H4 (cell line): Measurements from ENCODE around the gene AKR1C4. TPM values are rescaled to one million over a fixed set of nuclear protein-coding genes. Genes with fewer than 3 reads are reported as not detected.
"Not testable (repeated sequence)": the region's sequence is repeated elsewhere in the genome, so short reads cannot be mapped to it uniquely, and the experiment has no call there.

Experiments used
- DNase-seq: peaks from one replicate; pipeline ENCODE4 v3.0.0-alpha.2; 2015; ENCODE audit warnings: low spot score
- total RNA-seq: library from RNA; depleted of rRNA; stranded (reverse); fragments of >200 nt; shearing (Covaris generic); gene quantifications from 2 replicates; pipeline ENCODE4 v1.2.3, GENCODE V29; 2014

The AKR1C4 gene
- total RNA-seq, 1 experiment from 2014 or later: not detected

DNA sequence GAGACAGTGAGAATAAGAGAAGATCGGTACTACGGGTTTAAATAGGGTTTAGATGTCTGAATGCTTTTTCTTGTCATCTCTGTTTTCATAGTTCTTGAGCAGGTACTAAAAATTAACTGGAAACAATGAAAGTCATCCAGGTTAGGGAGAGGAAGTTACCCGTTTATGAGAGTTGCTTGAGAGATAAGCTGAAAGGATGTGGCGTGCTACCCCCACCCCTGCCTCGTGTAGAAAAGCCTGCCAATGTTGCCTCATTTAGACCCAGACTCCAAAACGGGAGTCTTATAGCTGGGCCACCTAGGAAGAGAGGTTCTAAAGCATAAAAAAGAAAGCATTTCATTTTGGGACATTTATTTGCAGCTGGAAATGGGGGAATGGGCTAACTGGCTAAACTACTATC, 10.2 kb downstream of the AKR1C4 start:
- DNase-seq: no peak

DNA sequence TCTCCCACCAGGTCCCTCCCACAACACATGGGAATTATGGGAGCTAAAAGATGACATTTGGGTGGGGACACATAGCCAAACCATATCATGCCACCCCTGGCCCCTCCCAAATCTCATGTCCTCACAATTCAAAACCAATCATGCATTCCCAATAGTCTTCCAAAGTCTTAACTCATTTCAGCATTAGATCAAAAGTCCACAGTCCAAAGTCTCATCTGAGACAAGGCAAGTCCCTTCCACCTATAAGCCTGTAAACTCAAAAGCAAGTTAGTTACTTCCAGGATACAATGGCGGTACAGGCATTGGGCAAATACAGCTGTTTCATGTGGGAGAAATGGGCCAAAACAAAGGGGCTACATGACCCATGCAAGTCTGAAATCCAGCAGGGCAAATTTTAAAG, 13.1 kb downstream of the AKR1C4 start:
- DNase-seq: not testable (repeated sequence)

DNA sequence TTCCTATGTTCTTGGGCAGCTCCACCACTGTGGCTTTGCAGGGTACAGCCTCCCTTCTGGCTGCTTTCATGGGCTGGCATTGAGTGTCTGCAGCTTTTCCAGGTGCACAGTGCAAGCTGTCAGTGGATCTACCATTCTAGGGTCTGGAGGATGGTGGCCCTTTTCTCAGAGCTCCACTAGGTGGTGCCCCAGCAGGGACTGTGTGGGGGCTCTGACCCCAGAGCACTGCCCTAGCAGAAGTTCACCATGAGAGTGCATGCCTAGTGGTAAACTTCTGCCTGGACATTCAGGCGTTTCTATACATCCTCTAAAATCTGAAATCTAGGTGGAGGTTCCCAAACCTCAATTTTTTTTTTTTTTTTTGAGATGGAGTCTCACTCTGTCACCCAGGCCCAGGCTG, 13.6 kb downstream of the AKR1C4 start:
- DNase-seq: not testable (repeated sequence)

DNA sequence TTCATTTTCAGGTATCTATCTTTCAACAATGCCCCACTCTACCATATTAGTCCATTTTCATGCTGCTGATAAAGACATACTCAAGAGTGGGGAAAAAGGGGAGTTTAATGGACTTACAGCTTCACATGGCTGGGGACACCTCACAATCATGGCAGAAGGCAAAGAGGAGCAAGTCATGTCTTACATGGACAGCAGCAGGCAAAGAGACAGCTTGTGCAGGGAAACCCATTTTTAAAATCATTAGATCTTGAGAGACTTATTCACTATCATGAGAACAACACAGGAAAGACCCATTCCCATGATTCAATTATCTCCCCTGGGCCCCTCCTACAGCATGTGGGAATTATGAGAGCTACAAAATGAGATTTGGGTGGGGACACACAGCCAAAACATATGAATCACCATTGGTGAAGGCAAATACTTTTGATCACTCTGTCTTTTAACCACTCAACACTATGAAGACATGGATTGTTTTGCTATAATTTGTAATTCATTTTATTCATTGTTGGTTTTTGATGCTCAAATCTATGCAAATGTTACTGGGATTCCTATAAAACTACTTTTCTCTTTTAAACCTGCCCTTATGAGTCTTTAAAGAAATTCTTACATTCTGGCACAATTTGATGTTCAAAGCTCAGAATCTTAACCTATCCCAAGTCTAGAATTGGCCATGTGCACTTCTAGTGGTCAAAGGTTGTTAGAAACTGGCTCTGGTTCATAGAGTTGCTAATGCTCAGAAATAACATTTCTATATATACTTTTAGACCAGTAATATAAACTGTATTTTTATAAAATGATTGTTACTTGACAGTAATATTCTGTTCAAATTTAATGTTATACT, 15.3 kb downstream of the AKR1C4 start:
- no peak for DNase-seq

DNA sequence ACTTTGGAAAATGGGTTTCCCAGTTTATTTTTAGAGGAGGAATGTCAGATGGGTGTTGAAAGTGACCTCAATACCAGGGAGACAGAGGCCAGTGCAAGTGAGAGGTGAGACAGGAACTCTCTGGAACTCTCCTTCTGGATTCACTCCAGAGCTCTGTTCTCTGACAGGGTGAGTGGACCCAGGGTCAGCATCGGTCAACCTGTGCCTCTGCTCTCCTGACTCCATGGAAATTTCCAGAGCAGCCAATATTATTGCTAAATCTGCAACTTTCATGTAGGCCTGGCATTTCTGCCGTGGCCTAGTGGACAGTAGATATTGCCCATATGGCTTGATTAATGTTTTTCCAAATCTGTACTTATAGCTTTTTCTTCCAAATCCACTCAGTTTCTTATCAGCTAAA, 20.2 kb downstream of the AKR1C4 start:
- DNase-seq: no peak

DNA sequence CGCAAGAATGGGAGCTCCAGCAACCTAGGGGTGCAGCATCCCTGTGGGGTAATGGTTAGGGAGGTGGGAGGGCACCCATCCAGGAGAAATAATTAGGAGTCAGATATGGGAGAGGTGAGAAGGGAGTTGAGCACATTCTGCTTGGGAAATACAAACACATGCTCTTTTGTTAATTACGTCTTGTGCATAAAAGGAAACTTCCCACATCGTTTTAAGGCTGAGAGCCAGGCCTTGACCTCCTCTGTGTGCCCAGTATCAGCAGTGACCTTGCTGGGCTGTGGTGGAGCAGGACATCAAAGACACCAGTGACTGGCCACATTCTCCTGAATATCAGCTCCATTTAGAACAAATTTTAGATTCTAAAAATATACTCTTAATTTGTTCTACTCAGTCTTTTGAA, 22.6 kb downstream of the AKR1C4 start:
- DNase-seq: no peak

DNA sequence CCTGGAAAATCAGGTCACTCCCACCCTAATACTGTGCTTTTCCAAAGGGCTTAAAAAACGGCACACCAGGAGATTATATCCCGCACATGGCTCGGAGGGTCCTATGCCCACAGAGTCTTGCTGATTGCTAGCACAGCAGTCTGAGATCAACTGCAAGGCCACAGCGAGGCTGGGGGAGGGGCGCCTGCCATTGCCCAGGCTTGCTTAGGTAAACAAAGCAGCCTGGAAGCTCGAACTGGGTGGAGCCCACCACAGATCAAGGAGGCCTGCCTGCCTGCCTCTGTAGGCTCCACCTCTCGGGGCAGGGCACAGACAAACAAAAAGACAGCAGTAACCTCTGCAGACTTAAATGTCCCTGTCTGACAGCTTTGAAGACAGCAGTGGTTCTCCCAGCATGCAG, 26.3 kb downstream of the AKR1C4 start:
- DNase-seq: not testable (repeated sequence)

DNA sequence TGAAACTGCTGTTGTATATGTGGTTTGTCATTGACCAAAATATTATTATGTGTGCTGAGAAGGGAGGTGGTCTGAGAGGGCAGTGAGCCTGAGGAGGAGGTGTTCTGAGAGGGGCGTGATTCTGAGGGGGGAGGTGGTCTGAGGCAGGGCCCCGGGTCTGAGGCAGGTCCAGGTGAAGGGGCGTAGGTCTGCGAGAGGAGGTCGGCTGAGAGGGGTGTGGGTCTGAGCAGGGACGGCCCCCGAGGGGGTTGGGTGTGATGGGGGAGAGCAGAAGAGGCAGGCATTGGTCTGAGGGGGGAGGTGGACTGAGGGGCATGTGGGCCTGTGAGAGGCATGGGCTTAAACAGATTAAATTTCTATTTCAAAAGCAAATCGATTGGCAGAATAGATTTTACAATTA, 32.4 kb downstream of the AKR1C4 start:
- DNase-seq: no peak

DNA sequence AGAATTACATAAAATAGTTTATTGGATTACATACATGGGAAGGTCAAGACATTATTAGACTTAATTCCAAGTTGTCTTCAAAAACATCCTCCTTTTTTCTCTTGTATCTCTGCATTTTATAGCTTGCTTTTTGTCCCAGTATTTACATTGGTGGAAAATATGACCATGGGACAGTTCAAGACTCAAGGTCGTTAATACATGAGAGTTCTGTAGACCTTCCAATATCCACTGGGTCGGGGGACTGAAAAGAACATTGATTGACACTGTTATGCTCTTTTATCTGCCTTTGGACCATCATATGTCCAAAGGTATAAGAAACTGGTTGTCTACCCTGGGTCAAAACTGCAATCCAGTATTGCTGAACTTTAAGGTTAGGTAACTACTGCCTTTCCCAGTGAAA, 36.7 kb downstream of the AKR1C4 start:
- DNase-seq: no peak

DNA sequence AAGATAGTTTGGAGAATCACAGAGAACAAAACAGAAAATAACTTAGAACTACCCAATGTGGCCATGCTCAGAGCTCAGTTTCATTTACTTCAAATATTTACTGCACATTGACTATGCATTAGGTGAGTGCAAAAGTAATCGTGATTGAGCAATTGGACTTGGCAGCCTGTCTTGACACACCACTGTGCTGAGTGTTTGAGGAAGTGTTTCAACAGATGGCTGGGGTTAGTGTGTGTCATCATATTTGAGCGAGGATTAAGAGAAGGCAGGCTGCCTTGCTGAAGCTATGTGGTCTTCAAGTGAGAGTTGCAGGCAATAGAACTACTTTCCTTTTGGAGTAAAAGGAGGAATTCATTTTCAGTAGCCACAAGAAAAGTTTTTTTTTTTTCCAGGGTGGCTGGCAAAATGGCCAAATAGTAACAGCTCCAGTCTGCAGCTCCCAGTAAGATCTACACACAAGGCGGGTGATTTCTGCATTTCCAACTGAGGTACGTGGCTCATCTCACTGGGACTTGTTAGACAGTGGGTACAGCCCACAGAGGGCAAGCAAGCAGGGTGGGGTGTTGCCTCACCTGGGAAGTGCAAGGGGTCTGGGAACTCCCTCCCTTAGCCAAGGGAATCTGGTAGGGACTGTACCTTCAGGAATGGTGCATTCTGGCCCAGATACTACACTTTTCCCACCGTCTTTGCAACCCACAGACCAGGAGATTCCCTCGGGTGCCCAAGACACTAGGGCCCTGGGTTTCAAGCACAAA, 37.6 kb downstream of the AKR1C4 start:
- peak; percentile 39 for DNase-seq

DNA sequence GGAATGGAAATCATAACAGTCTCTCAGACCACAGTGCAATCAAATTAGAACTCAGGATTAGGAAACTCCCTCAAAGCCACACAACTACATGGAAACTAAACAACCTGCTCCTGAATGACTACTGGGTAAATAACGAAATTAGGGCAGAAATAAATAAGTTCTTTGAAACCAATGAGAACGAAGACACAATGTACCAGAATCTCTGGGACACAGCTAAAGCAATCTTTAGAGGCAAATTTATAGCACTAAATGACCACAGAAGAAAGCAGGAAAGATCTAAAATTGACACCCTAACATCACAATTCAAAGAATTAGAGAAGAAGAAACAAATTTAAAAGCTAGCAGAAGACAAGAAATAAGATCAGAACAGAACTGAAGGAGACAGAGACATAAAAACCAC, 40.9 kb downstream of the AKR1C4 start:
- DNase-seq: not testable (repeated sequence)

DNA sequence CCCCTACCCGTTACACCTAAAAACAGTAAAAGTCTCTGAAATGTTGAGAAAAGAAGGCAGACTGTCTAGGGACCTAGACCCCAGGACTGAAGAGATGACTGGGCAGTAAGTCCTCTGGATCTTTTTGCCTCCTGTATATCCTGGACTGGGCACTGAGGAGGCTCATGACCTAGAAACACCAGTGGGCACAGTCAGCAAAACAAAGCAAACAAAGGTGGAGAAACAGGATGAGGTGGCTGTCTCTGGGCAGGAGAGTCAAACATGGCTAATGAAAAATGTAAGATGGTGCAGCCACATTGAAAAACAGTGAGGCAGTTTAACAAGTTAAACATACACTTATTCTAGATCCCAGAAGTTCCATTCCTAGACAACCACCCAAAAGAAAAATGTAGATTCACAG, 45.9 kb downstream of the AKR1C4 start:
- DNase-seq: no peak

DNA sequence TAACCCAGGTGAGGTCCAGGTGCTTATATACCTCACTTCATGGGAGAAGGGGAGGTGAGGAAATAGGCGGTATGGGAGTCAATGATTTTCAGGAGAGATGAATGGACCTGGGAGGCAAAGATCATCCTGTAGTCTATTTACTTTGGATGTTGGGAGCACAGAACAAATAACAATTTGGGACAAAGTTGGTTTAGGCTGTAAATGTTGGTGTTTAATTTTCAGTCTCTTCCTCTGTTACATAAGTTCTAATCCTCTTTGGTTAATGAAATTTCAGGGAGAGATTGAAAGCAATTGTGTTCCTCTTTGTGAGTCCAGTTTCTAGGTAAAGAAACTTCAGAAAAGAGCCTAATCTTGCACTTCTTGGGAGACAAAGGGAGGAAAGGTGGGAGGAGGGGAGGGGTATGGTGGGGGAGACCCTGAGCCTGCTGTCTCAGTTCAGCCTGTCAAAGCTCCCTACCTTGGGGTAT, 46.9 kb downstream of the AKR1C4 start:
- DNase-seq: no peak

DNA sequence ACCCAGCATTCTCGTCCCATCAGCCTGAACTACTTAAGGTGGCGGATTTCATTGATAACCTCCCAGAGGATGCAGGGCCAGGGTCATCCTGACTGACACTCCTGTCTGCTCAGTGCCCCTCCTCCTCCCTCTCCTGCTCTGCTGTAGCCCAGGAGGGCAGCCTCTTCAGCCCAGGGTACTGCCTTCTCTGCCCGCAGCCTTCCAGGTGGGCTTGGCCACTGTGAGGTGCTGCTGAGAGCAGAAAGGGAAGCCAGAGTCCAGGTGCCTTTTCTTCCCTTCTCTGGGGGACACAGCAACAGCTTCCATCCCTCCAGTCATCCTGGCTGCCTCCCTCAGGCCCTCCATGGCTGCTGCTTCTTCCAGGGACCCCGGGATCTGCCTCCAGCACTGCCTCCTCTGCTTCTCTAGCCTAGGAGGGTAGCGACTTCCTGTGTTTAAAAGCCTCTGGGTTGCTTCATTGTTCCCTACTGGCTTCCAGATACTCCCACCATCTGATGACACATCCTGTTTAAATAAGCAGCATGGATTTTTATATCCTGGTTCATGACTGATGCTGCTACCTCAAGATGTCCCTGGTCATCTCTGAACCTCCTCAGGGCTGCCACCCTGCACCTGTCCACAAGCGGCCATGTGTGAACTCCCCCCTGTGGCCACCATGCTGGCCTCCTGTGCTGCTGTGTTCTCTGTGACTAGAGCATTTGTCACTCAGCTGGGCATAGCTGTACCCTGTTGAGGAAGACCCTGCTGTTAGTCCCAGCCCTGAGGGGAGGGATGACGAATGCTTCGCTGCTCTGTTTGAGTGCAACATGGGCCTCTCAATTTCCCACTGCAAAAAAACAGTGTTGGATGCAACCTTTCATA, 55.8 kb downstream of the AKR1C4 start:
- DNase-seq: peak; percentile 3

DNA sequence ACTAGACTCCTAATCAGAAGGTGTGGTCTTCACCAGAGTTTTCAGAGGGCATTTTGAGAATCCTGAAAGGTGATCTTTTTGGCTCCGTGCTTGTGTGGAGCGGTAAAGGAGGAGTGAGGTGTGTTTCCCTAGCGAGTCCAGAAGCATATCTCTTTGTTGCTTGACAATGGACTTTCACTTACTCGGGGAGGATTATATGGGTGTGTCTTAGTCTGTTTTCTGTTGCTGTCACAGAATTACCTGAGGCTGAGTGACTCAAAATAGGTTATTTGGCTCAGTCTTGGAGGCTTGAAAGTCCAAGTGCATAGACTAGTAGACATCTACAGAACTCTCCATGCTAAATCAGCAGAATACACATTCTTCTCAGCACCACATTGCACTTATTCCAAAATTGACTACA, 57.9 kb downstream of the AKR1C4 start:
- no peak for DNase-seq

DNA sequence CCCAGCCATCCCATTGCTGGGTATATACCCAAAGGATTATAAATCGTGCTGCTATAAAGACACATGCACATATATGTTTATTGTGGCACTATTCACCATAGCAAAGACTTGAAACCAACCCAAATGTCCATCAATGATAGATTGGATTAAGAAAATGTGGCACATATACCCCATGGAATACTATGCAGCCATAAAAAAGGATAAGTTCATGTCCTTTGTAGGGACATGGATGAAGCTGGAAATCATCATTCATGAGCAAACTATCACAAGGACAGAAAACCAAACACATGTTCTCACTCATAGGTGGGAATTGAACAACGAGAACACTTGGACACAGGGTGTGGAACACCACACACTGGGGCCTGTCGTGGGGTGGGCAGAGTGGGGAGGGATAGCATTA, 61.1 kb downstream of the AKR1C4 start:
- DNase-seq: not testable (repeated sequence)

DNA sequence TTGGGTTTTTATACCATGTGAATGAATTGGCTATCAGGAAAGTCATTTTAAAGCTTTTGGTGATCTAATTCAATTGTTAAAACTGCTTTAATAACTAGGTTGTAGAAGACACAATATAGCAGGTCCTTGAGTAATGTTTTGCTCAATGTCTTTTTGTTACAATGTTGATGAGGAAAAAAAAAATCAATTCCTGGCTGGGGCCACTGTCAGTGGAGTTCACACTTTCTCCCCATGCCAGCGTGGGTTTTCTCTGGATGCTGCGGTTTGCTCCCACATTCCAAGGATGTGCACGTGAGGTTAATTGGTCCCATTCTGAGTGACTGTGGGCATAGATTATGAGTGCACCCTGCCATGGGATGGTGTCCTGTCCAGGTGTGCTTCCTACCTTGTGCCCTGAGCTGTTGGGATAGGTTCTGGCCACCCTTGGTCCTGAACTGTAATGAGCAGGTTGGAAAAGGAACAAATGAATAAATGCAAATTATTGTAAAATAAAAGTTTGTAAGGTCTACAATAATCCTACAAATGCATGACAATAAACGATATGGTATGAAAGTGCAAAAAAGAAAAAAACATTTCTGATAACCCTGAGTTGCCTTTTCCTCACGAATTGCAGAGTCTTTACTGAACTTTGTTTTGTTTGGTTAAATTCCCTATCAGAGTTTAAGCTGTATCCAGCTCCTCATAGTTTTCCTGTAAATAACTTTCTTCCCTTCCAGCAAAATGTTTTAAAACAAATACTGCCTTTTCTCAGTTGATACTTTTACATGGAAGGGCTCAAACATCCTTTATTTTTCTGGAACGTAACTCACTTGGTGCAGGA, 62.7 kb downstream of the AKR1C4 start:
- DNase-seq: no peak

DNA sequence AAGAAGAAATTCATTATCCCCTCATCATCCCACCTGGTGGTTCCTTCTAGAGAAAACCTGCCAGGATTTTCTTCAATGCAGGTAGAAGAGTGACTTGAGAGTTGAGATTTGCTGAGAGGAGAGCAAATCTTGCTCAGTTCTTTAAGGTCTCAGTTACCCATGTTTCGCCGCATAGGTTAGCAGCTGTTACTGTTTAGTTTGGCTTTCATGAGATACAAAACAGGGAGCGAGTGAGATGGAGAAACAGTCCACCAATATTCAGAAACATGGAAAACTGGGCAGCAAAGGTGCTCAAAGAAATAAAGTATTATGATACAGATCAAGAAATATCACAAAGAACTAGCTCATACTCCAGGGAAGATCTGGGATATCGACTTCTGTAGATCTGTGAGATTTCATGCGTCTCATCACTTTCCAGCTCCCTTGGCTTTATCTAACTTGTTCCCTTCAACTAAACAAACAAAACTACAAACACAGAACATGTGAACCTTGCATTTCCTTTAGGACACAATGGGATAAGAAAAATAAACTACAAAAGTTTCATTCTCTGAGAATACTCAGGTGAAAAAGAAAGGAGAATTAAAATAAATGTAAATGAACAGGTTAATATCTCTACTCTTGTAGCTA, 63.4 kb downstream of the AKR1C4 start:
- DNase-seq: no peak

DNA sequence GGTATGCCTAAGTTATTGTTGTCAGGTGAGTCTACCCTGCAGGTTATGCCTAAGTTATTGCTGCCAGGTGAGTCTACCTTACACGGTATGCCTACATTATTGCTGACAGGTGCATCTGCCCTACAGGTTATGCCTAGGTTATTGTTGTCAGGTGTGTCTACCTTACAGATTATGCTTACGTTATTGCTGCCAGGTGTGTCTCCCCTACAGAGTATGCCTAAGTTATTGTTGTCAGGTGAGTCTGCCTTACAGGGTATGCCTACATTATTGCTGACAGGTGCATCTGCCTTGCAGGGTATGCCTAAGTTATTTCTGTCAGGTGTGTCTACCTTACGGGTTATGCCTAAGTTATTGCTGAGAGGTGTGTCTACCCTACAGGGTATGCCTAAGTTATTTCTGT, 64.2 kb downstream of the AKR1C4 start:
- no peak for DNase-seq

DNA sequence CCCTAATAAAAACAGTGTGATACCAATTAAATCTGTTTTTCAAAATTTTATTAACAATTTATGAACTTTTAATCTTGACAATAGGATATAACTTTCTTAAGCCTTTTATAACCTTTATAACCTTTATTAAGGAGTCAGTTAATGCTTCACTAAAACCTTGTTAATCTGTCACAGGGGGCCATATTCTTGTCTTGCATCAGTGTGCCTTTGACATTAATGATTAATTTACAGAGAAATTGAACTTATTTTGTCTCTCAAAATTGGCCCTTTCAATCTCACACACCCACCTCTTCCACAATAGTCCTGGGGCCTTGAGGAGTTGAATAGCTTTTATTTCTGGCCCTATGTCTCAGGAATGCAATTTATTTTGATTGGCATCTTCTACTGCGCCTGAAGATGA, 68.5 kb downstream of the AKR1C4 start:
- DNase-seq: no peak

DNA sequence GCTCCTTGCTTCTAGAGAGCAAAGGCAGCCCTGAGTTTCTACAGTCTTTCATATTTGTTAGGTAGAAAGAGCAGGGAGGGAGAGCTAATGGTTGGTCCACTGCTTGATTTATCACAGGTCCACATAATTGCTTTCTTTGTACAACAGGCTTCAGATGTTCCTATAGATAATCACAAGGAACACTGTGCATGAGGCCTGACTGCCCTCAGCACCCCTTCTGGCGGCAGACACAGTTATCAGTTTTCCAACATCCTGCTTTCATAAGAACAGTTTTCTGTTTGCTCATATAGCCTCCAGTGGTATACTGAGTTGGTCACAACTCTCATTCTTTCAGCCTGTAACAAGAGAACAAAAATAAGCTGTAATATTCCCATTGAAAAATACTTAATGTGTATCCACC, 69.7 kb downstream of the AKR1C4 start:
- DNase-seq: no peak
